Mucosa of descending colon (tissue), 3 donors: ENCODE results near the gene SULT1C4. TPM values are rescaled to one million over a fixed set of nuclear protein-coding genes. Genes with fewer than 3 reads are reported as not detected.

Experiments
- ATAC-seq: fragments of 200-7000 bp; cut with Tn5 transposase; one replicate; pipeline ENCODE4 v1.9.1; 2020; ENCODE audit warnings: mild to moderate bottlenecking, moderate library complexity
- DNase-seq, 3 donors: peaks; one replicate each; pipeline ENCODE4 v3.0.0-alpha.2; 2020
- H3K36me3 ChIP-seq: fragments of 200-600 bp; one replicate; pipeline ENCODE4 v1.8.0; 2021; ENCODE audit warnings: low read depth, mild to moderate bottlenecking
- H3K4me1 ChIP-seq: fragments of 200-600 bp; one replicate; pipeline ENCODE4 v1.8.0; 2021; ENCODE audit warnings: low read depth, mild to moderate bottlenecking
- H3K4me3 ChIP-seq: fragments of 200-600 bp; one replicate; pipeline ENCODE4 v1.8.0; 2021; ENCODE audit warnings: mild to moderate bottlenecking
- H3K9me3 ChIP-seq: fragments of 200-600 bp; one replicate; pipeline ENCODE4 v1.8.0; 2021; ENCODE audit warnings: mild to moderate bottlenecking
- CTCF ChIP-seq: fragments of 200-600 bp; IDR thresholded peaks from one replicate; pipeline ENCODE4 v1.8.0; 2022; ENCODE audit warnings: antibody characterized with exemption, mild to moderate bottlenecking
- intact Hi-C, 2 donors: fragments of 100-400 bp; cut with DNase I in 1 of 2; cut with micrococcal nuclease in 1 of 2; formaldehyde crosslinking; loops; one replicate each; pipeline versions ENCODE4 v1.11.0 to v1.11.1; 2022; cut with DNase I, micrococcal nuclease
- total RNA-seq, 3 donors: library from RNA; stranded (reverse); fragmentation: NEBNext Ultra II Directional in 2 of 3; extraction: Animal tissue kit (Norgen Biotek cat#: 25700) in 2 of 3; gene quantifications; one replicate each; pipeline versions ENCODE4 v1.2.1 to v1.2.4, GENCODE V29; 2021 to 2023
- donor health status: DM: no; HTN: no; CAD: no; lungs with moderate emphysema.
- donor health status: DM: no; HTN: no; CAD: no.
- donor health status: DM: no; HTN: yes; CAD: no.

SULT1C4 gene
- total RNA-seq, 3 donors from 2014 or later: 0.43 to 4.1 (median 0.55) TPM

GRCh38 chr2:108370080-108370479 is 7.7 kb upstream of the SULT1C4 start:
- no peaks in the 10 kb centered on the region for H3K36me3 ChIP-seq
- H3K4me1 ChIP-seq: no peaks in the 10 kb centered on the region
- ATAC-seq: peak; percentile 95
- no peaks in the 10 kb centered on the region for H3K9me3 ChIP-seq
- DNase-seq: no peak
- intact Hi-C loops: no loop called here
- TF ChIP-seq CTCF: no peak
- H3K4me3 ChIP-seq: no peak overlapping the region

GRCh38 chr2:108376774-108377173 is 980 bp upstream of the SULT1C4 start:
- intact Hi-C loops: no loop called here
- no peak for TF ChIP-seq CTCF
- no peak for DNase-seq
- H3K4me3 ChIP-seq: no peak overlapping the region
- no peaks in the 10 kb centered on the region for H3K36me3 ChIP-seq
- no peaks in the 10 kb centered on the region for H3K9me3 ChIP-seq
- no peaks in the 10 kb centered on the region for H3K4me1 ChIP-seq
- ATAC-seq: no peak

GRCh38 chr2:108377401-108377800 is 353 bp upstream of the SULT1C4 start:
- TF ChIP-seq CTCF: no peak
- Histone ChIP-seq H3K4me1 (no peaks in the 10 kb centered on the region), H3K4me3 (no peak overlapping the region), H3K9me3 (no peaks in the 10 kb centered on the region), H3K36me3 (no peaks in the 10 kb centered on the region)
- DNase-seq: no peak
- no peak for ATAC-seq
- intact Hi-C loops: no loop called here

GRCh38 chr2:108378851-108379250 is 1.1 kb downstream of the SULT1C4 start:
- ATAC-seq (no peak), DNase-seq (no peak)
- H3K4me3 ChIP-seq: no peak overlapping the region
- no peaks in the 10 kb centered on the region for H3K9me3 ChIP-seq
- TF ChIP-seq CTCF: no peak
- H3K4me1 ChIP-seq: no peaks in the 10 kb centered on the region
- no peaks in the 10 kb centered on the region for H3K36me3 ChIP-seq
- intact Hi-C loops: no loop called here

- TF ChIP-seq CTCF: no peak
- DNase-seq (no peak), ATAC-seq (no peak)
- intact Hi-C loops: no loop called here
- no peak overlapping the region for H3K4me3 ChIP-seq
- no peaks in the 10 kb centered on the region for H3K9me3 ChIP-seq
- no peaks in the 10 kb centered on the region for H3K4me1 ChIP-seq
- H3K36me3 ChIP-seq: no peaks in the 10 kb centered on the region
Measured at GRCh38 chr2:108382196-108382595, 4.4 kb downstream of the SULT1C4 start.

- ATAC-seq: no peak
- no peak for TF ChIP-seq CTCF
- Histone ChIP-seq H3K36me3 (no peaks in the 10 kb centered on the region), H3K4me3 (no peak overlapping the region), H3K4me1 (no peaks in the 10 kb centered on the region), H3K9me3 (no peaks in the 10 kb centered on the region)
- intact Hi-C loops: no loop called here
- DNase-seq: no peak
Measured at GRCh38 chr2:108383146-108383830, 5.5 kb downstream of the SULT1C4 start.
